ENCODE results near the gene STARD10.

Gene STARD10

DNA sequence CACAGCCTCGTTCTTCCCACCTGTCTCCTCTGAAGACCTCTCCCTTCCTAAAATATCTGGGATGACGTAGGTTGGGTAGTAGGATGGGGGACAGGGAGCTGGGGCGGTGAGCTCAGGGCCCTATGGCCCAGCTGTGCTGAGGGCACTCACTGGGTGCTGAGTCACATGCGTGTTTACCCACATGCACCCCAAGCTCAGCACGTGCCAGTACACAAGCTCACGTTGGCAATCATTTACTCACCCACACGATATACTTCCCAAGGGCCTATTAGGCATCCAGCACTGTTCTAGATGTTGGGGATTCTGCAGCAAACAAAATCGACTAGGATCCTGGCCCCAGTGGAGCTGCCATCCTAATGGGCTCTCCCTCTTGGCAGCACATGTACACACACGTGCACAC is 70.3 kb downstream of the STARD10 start:
- DNase-seq: no peak

DNA sequence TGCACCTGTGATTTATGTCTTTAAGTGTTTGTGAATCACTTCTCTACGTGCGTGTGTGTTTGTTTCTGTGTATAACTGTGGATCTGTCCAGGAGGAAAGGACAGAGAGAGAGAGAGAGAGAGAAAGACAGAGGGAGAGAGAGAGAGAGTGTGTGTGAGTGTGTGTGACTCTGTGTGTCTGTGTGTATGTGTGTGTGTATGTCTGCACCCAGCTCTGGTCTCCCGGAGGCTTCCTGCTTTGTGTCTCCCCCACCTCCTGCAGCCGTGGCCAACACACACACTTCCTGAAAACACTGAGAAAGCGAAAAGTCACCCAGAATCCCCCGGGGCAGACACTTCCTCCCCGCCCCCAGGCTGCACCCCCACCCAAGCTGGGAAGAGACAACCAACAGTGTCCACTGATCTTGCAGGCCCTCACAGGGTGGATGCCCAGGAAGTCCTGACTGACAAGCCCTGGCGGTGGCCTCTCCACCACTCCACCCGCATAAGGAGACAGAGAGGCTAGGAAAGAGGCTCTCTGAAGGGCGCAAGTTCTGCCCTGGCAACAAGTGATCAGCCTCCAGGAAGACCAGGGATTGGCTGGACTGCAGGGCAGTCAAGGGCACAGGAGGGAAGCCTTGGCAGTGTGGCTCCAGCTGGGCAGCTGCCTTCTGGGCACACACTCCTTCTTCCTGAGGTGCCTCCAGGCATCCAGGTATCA is 71.6 kb downstream of the STARD10 start:
- peak; percentile 100 for DNase-seq

- DNase-seq: peak; percentile 72
Measured at GRCh38 chr11:72721689-72722049, 72.2 kb downstream of the STARD10 start.

DNA sequence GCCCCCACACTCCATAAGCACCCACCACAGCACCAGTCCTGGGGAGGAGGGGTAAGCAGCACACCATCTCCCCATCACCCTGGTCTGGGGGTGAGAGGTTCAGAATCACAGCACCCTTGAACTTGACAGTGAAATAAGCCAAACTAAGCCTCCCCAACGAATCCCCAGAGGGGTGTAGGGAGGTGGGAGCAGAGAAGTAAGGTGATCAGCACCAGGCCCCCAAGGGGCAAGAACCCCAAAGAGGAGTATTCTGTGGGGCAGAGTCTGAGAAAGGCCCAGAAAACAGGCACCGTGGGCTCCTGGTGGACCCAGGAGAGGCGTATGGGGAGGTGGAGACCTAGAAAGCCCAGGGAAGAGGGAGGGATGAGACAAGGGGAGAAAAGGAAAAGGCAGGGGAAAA is 72.6 kb downstream of the STARD10 start:
- no peak for DNase-seq

- no peak for DNase-seq
Measured at GRCh38 chr11:72720784-72721183, 73.1 kb downstream of the STARD10 start.

DNA sequence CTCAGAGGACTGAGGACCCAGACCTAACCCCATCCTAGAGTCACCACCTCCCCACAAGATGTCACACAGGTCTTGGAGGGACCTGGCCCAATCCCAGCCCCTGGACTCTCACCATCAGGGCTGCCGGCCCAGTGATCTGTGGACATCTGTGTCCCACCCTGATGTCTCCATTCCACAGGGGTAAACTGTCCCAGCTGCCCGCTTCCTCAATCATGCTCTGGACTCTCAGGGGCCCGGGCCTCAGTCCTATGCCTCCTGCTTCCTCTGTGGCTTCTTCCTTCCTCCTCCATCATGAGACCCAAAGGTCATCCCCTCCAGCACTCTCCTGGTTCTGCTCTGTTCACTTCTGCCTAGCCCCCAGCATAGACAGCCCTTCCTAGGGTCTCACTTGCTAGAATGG is 73.8 kb downstream of the STARD10 start:
- DNase-seq: no peak

- DNase-seq: no peak
Measured at GRCh38 chr11:72719551-72719950, 74.3 kb downstream of the STARD10 start.

GRCh38 chr11:72719144-72719543 is 74.7 kb downstream of the STARD10 start:
- DNase-seq: no peak

GRCh38 chr11:72718101-72718501 is 75.7 kb downstream of the STARD10 start:
- no peak for DNase-seq

GRCh38 chr11:72716788-72717435 is 76.9 kb downstream of the STARD10 start:
- no peak for DNase-seq

- DNase-seq: no peak
Measured at GRCh38 chr11:72716290-72716689, 77.6 kb downstream of the STARD10 start.

- DNase-seq: no peak
Measured at GRCh38 chr11:72712841-72713240, 81.0 kb downstream of the STARD10 start.

DNA sequence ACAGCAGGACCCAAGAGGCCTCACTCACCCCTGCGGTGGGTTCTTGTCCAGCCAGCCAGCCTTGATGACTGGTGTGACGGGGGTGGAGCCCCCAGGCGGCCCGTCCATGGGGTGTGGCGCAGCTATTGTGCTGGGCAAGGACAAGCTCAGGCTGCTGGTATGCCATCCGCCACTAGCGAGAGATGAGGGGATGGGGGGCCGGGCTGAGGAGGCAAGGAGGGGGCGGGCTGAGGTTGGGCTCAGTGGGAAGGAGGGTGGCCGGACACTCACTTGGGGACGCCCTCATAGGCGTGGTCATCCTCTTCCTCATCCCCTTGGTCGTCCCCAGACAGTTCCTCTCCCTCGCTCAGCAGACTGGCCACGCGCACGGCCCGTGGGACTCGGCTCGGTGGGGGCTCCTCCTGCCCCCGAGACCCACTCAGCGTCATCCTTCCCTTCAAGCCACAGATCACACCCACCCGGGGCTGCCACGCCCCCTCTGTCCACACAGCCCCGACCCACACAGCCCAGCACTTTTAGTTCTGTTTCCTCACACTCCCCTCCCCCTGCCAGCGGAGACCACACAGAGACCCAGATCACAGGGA is 81.6 kb downstream of the STARD10 start:
- DNase-seq: no peak

DNA sequence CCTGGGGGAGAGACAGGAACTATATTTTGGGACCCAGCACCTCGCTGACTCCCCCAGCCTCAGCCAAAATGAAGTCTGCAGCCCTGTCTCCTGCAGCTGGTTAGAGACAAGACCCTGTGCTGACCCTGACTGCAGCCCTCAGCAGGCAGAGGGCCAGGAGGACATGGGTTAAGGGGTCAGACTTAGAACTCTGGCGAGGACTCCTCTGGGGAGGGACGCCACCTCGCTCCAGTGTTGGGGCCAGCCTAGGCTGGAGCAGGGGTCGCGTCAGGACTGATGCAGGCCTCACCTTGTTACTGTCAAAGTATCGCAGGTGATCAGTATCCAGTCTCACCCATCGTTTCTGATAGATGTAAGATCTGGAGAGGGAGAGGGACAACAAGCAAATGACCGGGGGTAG is 82.7 kb downstream of the STARD10 start:
- no peak for DNase-seq

DNA sequence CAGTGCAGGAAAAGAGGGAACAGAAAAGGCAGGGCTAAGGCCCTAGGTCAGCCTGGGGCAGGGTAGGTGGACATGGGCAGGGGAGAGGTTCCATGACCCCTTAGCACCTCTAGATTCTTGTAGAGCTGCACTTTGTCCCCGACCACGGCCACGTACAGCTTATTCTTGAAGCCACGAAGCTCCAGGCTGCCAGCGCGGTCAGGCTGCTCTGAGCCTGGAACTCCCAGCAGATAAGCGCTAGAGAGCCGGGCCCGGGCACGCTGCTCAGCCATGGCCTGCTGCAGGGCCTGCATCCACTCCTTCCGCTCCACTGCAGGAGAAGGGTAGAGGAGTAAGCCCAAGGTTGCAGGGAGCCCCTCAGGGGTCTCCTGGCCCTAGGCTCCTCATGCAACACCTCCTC is 83.6 kb downstream of the STARD10 start:
- no peak for DNase-seq

DNA sequence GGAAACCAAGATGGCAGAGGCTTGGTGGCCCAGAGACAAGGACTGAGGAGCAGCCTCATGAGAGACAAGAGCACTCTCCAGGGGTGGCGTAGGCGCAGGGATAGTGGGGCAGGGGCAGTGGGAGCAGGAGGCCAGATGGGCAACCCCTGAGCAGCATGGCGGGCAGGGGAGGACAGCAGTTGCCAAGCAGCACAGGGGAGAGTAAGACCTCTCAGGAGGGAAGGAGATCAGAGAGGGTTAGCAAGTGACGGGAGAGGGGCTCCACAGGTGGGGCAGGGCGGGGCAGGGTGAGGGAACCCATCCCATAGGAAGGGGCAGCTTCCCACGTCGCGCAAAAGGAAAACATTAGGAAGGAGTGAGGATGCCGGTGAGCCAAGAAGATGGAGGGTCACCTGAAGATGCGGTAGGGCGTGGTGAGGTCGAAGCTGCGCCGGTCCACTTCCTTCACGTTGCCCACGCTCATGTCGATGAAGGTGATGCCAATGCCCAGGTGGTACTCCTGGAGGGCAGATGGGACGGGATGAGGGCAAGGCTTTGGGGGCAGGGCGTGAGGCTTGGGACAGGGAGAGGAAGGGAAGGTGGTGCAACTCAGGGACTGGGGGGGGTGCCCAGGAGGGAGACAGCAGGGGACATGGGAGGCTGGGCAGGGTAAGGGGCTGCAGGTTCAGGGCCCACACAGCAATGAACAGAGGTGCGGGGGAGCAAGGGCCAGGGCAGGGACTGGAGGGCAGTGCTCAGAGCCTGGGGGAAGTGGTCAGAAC is 84.2 kb downstream of the STARD10 start:
- no peak for DNase-seq

DNA sequence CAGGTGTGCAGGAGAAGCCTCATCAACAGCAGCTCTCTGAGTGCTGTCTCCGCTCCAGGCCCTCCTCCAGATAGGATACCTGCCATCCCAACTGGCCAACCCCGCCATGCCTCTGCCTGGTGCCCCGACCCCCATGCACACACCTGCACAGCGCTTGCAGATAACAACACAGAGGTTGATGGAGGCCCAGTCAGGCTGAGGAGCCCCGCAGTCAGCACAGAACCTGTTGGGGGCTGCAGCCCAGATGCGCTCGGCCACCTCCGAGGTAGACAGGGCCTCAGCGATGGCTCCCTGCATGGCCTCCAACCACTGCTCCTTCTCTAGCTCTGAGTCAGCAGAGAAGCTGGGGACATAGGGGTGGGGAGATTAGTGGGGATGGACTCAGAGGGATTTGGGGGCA is 86.8 kb downstream of the STARD10 start:
- no peak for DNase-seq

GRCh38 chr11:72706579-72706978 is 87.3 kb downstream of the STARD10 start:
- no peak for DNase-seq

- DNase-seq: no peak
Measured at GRCh38 chr11:72705442-72706365, 88.1 kb downstream of the STARD10 start.

- no peak for DNase-seq
Measured at GRCh38 chr11:72704783-72705265, 89.0 kb downstream of the STARD10 start.
